DMS53 treated with DMSO at 0.1 percent for 48 hours (cell line): ENCODE data around the gene SHC3.

Experiments used
- DNase-seq: peaks from one replicate; lab custom pipeline; 2025; ENCODE audit not compliant: unreplicated experiment; lab: John Stamatoyannopoulos, UW

The SHC3 gene

DNA sequence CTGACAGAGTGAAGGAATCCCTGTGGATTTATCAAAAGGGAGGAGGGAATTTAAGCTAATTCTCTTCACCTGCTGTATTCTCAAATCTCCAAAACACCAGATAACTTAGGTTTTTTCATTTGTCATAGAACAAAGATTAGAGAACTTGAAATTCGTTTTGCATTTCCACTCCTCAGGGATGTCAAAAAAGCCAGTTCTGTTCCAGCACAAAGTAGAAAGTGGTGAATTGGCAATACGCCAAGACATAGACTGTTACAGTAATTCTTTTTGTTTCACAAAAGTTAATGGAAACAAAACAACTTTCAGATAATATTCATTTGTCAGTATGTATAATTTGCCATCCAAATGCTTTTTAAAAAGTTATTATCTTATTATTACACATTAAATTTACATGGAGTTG is 172.4 kb downstream of the SHC3 start:
- no peak for DNase-seq

DNA sequence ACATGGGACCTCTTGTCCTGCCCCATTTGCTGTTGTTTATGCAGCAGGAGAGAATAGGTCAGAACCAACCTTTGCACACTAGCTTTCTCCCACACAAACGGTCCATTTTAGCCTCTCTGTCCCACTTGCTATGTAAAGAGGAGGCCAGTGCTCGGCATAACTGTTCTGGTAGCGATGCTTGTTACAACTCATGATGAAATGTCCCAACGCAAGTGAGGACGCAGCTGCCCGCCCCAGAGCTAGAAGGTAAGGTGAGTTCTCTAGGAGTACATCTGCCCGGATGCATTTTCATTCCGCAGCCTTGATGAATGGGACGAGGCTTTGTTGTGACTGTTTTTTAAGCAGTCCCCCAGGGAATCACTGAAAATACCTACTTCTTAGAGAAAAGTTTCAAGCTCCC is 173.3 kb downstream of the SHC3 start:
- DNase-seq = no peak

DNA sequence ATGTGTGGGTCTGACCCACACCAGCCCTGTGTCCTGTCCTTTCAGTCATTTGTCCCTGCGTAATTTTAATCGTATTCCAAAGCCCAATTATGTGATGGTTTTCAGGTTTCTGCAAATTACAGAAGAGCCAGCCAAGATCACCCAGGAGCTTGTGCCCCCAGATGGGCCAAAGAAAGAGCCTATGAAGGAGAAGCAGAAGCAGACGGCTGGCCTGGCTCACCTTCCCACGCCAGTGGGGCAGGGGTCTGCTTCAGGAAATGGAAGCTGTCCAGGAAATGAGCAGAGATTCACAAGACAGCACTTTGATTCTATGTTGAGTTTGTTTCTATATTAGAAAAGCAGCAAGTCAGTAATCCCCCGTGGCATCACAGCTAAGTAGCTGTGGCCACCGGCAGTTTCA is 175.6 kb downstream of the SHC3 start:
- DNase-seq = no peak

DNA sequence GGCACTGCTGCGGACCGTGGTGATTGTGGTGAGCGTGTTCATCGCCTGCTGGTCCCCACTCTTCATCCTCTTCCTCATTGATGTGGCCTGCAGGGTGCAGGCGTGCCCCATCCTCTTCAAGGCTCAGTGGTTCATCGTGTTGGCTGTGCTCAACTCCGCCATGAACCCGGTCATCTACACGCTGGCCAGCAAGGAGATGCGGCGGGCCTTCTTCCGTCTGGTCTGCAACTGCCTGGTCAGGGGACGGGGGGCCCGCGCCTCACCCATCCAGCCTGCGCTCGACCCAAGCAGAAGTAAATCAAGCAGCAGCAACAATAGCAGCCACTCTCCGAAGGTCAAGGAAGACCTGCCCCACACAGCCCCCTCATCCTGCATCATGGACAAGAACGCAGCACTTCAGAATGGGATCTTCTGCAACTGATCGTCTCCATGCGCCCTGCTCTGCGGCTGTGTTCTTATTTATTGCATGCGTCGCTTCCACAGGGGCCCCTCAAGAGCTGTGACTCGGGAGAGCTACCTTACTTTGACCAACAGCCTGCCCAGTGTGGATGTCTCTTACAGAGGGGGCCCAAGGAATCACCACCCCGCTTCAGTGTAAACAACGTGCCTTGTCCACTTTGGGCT is 176.6 kb downstream of the SHC3 start:
- no peak for DNase-seq

DNA sequence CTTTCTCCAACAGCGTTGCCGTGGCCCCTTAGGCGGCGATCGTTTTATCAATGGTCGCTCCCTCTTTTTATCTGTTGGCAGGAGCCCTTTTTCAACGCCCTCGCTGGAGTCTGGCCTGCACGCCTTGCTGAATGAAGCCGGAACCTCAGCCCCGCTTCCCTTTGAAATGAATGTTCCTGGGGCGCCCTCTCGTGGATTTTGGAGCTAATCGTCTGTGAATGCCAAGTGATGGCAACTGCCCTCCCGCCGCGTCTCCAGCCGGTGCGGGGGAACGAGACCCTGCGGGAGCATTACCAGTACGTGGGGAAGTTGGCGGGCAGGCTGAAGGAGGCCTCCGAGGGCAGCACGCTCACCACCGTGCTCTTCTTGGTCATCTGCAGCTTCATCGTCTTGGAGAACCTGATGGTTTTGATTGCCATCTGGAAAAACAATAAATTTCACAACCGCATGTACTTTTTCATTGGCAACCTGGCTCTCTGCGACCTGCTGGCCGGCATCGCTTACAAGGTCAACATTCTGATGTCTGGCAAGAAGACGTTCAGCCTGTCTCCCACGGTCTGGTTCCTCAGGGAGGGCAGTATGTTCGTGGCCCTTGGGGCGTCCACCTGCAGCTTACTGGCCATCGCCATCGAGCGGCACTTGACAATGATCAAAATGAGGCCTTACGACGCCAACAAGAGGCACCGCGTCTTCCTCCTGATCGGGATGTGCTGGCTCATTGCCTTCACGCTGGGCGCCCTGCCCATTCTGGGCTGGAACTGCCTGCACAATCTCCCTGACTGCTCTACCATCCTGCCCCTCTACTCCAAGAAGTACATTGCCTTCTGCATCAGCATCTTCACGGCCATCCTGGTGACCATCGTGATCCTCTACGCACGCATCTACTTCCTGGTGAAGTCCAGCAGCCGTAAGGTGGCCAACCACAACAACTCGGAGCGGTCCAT is 177.4 kb downstream of the SHC3 start:
- DNase-seq = no peak

DNA sequence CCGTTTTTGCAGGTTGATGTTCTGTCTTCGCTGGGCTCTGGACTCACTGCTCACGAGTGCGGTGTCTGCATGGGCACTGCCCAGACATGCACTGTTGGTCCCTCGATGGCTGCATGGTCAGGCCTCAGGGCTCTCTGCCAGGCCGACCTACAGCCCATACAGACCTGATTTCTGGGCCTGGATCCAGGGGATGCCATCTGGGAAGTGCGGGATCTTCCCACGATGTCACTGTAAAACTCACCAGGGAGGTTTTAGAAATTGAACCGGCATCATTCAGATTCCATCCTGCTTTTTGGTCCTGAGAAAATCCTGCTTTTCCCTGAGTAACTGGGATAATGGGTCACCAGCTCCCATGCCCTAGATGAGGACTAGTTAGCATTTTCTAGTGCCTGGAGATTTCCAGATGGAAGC is 178.2 kb downstream of the SHC3 start:
- DNase-seq = no peak

DNA sequence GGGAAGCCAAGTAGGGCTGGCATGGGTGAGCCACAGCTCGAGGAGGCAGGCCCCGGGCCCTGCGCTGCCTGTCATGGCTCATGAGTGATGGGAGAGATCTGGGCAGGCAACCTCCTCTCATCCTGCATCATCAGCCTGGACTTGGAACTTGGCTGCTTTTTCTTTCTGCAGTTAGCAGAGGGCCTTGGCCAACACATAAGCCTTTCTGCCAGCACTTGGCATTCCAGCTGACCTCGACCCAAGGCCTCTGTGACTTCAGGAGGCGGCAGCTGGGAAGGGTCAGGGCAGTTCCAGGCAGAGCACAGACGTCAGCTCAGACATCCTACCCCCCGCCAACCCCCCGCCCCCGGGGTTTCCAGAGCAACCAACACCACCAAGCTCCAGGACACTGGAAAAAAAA is 179.7 kb downstream of the SHC3 start:
- DNase-seq = no peak

DNA sequence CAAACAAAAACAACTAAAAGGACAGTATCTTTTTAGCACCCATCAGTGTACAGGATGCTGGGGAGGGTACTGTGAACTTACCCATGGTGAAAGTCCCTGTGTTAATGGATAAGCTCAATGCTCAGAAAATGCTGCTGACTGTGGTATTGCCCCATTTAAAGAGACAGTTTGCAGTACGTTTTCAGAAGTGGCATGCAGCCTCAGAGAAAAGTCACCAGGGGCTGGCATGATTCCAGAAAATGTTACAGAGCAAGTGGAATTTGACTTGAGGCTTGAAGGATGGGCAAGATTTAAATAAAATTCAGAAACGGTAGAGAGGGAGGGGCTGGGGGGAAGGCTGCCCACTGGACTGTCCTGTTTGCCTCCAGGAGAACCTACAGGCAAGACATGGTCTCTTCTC is 180.1 kb downstream of the SHC3 start:
- DNase-seq = no peak

DNA sequence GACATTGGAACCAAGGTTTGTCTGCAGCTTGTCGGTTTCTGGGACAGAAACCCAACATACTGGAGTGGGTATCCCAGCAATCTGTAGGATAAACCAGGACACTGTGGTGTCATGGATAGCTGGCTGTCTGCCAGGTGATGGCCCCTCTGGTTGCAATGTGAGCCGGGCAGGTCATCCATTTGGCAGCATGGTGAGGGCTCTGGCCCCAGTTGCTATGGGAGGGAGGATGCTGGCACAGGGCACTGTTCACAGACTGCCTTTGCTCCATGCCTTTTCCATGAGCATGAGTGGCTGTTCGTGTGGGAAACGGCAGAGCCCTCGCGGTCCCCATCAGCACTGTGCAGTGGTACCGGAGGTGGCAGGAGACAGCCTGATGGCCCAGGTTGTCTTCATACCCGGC is 181.0 kb downstream of the SHC3 start:
- DNase-seq = no peak

DNA sequence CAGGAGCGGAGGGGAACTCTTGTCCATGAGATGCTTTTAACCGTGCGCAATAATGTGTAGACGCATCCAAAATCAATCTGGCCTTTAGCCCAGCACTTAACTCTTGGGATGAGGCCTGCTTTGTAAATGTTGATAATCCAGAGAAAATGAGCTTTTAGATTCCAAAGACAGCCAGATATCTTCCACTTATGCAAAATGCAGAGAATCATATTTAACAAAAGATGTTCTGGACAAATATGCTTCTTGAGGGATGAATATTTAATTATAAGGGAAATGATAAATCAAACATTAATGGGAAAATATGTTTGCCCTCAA is 181.7 kb downstream of the SHC3 start:
- DNase-seq = no peak

DNA sequence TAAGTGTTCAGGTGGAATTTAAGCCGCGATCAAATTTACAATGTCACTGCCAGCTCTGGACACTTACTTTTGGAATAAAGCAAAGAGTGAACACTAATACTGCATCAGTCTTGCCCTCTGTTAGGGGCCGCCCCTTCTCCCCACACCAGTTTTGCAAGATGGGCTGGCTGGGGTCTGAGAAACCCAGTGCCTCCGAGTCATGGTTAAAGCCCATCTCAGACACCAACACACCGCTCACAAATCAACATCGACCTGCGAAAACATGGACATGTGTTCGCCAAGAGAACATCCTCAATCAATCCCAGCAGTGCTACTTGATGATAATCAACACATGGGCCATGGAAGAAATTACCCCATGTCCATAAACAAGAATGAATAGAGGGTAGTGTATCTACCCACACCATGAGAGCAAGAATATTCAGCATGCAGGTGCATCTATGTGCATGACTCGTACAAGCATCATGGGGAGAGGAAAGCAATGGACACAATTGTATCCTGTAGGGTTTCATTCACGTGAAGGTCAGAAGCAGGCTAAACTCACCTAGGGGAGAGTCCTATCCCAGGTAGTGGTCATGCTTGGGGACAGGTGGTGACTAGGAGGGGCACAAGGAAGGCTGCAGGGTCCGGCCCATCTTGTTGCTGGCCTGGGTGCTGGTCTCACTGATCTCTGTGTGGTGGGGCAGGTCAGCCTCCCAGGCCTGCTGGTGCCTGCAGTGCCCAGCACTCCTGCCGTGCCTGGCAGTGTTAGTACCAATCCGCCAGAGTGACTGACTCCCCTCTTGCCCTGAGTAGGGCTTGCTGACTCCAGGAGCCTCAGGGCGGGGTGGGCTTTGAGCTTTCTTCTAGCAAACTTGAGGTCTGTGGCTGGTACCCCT is 182.3 kb downstream of the SHC3 start:
- no peak for DNase-seq

DNA sequence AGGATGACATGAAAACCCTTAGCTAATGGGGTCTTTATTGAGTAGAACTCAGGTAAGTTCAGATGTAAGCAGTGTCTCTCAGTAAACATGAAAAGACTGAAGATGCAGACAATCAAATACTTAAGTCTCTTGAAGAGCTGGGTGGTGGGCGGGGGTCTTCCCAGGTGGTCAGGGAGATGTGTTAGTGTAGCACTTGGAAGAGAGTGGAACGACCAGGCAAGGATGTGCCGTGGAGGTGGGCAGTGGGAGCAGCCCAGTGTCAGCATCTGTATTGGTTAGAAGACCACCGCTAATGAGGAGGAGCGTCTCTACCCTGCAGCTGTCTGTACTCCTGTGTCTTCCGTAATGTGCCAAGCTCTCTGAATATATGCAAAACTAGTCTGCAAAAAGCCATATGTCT is 183.0 kb downstream of the SHC3 start:
- no peak for DNase-seq

DNA sequence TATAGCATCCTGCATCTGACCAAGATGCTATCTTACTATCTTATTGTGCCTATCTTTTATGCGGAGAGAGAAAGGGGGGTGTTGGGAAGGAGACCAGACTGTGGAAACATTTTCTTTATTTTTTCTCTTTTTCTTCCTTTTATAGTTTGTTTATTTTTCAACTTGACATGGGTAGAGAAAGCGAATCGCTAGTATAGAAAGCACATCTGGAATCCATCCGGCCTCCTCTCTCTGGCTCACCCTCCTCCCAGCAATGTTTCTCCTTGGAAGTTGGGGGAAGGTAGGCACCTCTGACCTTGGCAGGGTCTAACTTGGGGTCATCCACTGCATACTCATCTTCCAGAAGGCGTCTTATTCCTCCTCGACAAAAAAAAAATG is 183.4 kb downstream of the SHC3 start:
- DNase-seq = no peak

DNA sequence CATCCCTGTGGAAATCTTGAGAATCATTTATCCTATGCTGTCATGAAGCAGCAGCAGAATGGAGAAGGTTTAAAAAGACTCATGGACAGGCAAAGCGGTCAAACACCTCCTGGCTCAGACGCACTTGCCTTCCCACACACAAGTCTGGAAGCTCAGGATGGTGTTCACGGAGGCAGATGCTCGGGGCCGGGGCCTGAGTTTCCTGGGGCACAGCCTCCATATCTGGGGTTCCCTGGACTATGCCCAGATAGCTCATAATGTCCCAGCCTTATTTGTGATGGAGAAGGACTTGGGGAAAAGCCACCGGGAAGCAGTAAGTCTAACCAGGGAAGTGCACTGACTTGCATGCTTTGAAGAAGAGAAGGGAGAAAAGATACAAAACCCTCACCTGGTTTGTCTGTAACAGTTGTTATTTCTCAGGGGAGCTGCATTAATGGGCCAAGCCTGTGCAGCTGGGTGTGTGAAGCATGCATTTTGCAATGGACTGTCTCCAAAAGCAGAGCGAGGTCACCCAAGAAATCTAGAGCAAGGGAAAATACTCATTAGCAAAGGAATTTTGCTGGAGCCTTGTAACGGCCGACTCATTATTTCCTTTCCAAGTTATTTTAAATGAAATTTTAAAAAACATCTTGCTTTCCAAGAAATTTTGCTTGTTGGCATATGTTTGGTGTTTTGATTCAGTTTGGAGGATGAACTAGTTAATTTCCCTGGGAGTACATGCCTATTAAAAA is 184.0 kb downstream of the SHC3 start:
- no peak for DNase-seq

DNA sequence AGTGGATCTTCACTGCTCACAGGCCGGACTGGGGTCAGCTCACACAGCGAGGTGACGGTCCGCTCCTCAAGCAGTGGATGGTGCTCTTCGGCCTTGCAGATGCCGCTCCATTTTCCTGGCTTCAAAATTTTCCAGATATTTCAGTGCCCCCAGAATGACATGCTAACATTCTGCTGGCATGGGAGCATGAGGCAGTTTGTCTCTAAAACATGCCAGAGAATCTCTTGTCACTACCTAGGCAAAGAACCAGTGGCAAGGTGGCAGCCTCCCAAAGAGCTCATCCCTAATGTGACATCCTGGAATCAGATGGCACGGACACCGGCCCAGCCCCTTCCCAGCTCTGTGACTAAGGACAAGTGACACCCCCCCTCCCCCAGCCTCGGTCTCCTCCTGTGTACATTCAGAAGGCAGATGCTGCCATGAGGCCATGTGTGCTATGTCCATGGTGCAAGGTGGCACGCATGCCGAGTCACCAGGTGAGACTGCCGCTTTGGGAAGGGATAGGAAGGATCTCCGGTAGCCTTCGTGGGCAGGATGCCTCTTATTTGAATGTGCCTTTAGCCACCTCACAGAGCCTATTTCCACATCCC is 184.7 kb downstream of the SHC3 start:
- no peak for DNase-seq

DNA sequence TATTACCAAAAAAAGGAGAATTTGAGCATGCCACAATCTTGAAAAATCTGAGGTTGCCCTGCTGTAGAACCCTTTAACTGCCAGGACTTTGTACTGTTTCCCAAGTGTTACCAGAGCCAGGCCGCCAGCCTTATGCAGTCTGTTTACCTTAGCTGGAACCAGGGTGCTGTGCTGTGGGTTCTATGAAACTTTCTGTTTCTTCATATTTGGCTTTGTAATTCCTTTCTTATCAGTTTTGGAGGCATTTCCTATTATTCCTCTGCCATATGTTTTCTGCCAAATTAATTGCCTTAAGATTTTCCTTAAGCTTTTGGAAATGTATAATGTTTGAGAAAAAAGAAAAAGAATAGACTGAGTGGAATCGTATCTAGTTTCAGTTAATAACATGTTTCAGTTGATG is 185.3 kb downstream of the SHC3 start:
- no peak for DNase-seq

DNA sequence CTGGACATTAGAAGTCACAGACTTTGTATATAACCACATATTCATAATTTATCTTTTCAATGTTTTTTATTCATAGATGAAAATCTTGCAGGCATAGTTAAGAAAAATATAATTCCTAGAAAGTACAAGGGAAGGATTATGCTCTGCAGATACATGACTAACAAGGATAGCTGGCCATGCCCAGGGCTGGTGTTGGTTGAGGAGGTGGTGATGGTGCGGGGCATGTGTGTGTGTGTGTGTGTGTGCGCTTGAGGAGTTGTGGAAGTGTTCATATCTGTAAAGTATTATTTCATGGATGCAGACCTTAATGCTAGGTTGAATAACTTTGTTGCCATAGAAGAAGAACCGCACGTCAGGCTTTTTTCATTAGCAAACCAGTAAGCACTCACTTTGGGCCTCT is 186.1 kb downstream of the SHC3 start:
- no peak for DNase-seq

DNA sequence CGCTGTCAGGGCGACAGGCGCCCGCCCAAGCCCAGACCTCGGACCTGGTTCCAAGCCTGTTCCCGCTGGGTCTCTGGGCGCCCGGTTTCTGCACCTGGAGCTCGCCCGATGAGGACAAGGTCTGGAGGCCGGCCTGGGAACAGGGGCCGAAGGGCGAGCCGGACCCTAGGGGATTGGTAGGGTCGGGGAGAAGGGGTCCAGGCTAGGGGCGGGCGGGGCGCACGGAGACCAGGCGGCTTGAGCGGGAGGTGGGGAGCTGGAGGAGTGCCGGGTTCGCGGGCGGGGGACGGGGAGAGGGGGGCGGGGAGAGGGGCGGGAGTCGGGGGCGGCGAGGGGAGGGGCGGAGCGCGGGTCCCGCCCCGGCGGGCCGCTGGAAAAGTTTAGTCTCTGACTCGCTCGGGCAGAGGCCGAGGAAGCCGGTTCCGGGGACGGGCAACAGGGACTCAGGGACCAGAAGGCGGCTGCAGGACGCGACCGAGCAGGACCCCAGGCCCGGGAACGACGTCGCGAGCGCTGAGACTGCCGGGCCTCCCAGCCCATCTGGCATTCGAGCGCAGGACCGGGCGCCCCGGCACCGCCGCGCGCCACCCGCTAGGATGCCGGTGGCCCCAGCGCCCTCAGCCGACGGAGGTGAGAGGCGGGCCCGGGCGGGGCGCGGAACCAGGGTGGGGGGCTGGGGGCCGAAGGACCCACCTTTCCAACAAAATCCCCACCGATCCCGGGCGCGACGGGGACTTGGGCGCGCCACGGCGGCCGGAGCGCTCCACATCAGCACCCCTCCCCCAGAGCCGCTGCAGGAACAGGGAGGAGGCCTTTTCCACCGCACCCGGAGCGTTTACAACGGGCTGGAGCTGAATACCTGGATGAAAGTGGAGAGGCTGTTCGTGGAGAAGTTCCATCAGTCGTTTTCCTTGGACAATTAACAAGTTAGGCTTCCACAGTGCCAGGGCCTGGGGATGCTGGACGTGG is 187.3 kb downstream of the SHC3 start, which contains the start of gene S1PR3:
TSS of gene S1PR3 (plus strand) at position 403 of the 969 bp plus-strand sequence. CDS start 9,733 bp downstream, outside the sequence.
- DNase-seq = no peak

DNA sequence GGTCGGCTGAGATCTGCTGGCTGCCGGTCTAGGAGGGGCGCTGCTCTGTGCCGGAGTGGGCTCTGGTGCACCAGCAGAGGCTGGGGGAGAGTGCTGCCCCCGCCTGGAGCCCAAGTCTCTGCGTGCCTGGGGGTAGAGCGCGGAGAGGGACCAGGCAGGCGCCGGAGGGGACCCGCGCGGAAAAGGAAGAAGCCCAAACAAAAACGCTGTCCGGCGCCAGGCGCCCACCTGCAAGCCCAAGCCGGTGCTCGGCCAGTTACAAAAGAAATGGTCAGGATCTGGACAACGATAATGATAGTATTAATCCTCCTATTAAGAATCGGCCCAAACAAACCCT is 187.9 kb downstream of the SHC3 start:
- DNase-seq = no peak
